HG02763 (cell line): ENCODE results near the gene MRPL28.
"Not testable (repeated sequence)": the region's sequence is repeated elsewhere in the genome, so short reads cannot be mapped to it uniquely, and the experiment has no call there.

Experiments
- ATAC-seq: cut with Tn5 transposase; IDR thresholded peaks from one replicate; pipeline ENCODE4 v1.9.1; 2021; ENCODE audit warnings: mild to moderate bottlenecking, moderate library complexity; ENCODE audit not compliant: unreplicated experiment

Gene MRPL28

DNA sequence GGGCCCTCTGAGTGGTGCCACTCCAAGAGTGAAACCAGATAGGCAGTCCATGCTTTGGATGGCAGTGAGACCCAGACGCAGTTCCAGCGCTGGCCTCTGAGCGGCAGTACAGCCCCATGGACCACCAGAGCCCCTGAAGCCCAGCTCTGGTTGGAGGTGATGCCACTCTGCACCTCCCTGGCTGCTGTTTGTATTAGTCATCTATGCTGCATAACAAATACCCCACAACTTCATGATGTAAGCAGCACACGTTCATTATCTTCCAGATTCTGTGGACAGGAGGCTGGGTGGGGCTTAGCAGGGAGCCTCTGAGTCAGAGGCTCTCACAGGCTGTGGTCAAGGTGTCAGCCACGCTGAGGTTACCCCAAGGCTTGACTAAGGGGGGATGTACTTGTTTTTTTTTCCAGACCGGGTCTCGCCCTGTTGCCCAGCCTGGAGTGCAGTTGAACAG is 21.6 kb upstream of the MRPL28 start:
- ATAC-seq = no peak

DNA sequence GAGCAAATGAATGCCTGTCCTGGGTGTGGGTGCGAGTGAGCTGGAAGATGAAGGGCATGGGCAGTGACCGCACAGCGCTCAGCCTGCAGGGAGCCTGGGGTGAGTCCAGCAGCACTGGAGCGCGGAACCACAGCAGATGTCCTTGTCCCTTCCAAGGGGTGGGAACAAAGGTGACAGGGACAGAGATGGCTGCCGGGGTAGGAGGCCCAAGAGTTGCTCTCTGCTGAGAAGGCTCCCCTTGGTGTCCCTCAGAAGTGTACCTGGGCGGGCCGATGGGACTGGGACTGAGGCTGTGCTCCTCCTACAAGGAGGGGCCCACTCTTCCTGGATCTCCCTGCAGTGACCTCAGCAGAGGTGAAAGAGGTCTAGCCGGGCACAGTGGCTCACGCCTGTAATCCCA is 19.0 kb upstream of the MRPL28 start:
- ATAC-seq = no peak

DNA sequence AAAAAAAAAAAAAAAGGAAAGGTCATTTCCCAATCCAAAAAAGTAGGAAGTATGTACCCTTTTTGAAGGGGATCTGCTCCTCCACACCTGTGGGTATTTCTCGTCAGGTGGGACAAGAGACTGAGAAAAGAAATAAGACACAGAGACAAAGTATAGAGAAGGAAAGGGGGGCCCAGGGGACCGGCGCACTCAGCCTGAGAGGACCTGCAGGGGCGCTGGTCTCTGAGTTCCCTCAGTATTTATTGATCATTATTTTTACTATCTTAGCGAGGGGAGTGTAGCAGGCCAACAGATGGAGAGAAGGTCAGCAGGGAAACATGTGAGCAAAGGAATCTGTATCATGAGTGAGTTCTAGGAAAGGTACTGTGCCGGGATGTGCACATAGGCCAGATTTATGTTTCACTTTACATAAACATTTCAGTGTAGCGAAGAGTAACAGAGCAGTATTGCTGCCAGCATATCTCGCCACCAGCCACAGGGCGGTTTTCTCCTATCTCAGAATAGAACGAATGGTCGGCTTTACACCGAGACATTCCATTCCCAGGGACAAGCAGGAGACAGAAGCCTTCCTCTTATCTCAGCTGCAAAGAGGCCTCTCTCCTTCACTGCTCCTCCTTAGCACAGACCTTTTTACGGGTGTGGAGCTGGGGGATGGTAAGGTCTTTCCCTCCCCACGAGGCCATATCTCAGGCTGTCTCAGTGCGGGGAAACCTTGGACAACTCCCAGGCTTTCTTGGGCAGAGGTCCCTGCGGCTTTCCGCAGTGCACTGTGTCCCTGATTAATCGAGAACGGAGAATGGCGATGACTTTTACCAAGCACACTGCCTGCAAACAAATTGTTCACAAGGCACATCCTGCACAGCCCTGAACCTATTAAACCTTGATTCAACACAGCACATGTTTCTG is 17.7 kb upstream of the MRPL28 start:
- ATAC-seq = not testable (repeated sequence)

DNA sequence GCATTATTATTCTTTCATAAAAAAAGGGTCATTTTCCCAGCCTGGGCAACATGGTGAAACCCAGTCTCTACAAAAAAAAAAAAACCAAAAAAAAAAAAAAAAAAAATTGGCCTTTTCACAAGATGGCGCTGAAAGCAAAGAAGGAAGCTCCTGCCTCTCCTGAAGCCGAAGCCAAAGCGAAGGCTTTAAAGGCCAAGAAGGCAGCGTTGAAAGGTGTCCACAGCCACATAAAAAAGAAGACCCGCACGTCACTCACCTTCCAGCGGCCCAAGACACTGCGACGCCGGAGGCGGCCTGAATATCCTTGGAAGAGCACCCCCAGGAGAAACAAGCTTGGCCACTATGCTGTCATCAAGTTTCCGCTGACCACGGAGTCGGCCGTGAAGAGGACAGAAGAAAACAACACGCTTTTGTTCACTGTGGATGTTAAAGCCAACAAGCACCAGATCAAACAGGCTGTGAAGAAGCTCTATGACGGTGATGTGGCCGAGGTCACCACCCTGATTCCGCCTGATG is 16.4 kb upstream of the MRPL28 start:
- ATAC-seq = no peak

DNA sequence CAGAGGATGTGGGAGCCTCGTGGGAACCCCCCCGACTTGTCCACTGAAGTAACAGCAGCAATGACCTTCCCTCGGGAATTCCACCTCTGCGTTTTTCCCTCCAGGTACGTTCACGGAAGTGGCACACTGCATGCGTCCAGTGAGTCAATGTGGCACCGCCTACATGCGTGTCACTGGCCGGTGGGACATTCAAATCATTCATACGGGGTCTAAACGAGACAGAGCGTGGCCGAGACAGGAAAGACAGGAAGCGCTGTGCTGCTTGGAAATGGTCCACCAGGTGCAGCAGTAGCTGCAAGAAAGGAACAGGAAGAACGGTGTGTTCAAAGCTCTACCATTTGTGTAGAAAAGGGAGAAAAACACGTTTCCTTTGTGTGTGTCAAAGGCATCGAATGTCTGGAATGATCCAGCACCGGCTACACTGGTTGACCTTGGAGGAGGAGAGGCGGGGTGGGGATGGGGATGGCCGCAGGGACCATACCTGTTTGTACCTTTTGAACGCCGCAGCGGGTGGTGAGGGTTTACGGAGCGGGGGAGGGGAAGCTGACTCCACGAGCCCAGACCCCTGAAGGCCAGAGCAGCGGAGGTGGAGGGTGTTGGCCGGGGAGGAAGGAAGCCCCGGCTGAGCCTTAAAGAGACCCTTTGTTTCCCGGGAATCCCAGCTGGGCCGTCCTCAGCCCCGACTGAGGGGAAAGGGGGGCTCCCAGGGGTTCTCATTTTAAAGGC is 13.2 kb upstream of the MRPL28 start:
- no peak for ATAC-seq

DNA sequence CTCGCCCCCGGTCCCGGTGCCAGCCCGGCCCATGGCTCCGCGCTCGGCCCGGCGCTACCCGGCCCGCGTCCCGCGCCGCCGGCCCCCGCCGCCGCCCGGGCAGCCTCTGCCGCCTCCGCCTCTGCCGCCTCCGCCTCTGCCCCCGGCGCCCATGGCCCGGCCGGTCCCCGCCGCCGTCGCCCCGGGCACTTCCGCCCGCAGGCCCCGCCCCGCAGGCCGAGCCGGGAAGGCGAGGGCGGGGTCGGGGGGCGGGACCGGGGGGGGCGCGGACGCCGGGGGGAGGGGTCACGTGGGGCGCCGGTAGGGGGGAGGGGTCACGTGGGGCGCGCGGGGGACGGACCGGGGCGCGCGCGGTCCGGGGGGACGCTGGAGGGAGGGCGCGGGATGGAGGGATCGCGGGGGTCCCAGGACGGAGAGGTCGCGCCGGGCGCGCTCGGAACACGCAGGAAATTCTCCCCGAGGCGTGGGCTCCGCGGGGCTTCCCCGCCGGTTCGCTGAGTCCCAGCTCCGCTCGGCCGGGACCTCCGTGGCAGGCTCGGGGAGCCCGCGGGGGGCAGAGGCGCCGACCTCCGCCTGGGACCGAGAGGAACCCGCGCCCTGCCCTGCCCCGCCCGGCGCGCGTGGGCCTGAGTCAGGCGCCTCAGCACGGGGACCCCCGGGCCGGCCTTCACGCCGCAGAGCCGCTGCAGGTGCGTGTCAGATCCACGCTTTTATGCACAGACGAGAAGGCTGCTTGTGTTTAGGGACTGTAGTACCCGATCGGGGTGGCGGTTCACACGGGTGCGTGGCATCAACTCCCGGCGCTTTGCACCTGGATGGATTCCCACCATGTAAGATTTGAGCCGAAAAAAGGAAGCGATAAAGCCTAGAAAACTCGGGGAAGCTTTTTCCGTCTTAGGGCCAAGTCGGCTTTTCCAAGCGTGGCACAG is 11.7 kb upstream of the MRPL28 start, which contains the start of gene PGAP6:
TSS of gene PGAP6 (minus strand) at position 190 of the 929 bp plus-strand sequence. CDS start at position 33, 157 bp downstream.
- peak; percentile 59 for ATAC-seq

DNA sequence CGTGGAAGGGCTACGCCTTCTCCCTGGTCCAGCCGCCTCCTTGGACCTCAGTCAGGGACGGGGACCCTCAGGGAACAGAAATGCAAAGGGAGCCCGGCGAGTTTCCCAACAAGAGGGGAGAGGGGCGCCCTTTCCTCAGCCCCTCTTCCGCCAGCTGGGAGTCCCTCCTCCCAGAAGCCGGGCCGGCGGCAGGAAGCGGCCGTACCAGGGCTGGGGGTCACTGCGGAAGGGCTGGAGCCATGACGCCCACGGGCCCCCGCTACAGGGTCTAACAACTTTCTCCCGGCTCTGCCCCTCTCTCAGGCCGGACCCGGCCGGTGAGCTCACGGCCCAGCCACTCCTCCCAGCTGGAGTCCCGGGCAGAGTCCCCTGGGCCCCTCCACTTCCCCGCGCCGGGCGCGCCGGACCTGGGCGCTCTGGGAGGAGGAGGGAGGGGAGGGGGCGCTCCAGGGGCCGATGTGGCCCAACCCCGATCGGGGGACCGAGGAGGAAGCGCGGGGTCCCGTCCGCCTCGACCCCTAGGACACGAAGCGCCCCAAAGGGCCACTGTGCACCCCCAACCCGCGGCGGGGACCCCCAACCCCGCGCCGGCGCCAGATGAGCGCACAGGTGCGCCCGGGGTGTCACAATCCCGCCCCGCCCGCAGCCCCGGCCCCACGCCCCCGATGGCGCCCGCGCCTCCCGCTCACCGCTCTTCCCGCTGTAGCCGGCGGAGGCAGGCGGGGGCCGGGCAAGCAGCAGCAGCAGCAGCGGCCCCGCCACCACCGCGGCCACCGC is 10.9 kb upstream of the MRPL28 start:
- ATAC-seq = peak; percentile 18

DNA sequence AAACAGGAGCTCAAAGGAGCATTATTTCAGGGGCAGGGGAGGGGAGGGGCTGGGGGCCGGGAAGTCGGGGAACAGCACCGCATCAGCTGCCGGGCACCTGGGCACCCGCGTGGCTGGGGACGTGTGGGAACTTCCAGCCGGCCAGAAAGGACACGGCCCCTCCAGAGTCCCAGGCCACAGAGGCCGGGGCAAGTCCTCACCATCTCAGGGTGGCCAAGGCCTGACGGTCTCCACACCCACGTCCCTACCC is 10.3 kb upstream of the MRPL28 start:
- no peak for ATAC-seq

DNA sequence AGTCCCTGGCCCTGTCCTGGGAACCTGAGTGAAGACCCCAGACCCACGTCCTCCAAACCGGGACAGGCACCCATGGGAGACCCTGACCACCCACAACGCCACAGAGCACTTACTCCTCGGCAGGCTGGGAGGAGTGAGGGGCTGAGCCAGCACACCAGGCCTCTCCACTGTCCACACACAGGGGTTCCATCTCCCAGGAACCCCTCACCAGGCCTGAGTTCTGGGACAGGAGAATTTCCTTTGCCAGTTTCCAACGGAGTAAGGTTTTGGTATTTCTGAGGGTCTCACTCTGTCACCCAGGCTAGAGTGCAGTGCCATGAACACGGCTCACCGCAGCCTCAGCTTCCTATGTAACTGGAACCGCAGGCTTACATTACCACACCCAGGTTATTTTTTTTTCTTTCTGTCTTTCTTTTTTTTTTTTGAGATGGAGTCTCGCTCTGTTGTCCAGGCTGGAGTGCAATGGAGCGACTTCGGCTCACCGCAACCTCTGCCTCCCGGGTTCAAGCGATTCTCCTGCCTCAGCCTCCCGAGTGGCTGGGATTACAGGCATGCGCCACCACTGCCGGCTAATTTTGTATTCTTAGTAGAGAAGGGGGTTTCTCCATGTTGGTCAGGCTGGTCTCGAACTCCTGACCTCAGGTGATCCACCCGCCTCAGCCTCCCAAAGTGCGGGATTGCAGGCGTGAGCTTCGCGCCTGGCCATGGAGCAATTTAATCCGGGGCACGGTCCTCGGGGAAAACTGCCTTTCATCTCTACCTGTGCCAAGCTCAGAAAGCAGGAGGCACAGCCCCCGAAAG is 9.8 kb upstream of the MRPL28 start:
- no peak for ATAC-seq

DNA sequence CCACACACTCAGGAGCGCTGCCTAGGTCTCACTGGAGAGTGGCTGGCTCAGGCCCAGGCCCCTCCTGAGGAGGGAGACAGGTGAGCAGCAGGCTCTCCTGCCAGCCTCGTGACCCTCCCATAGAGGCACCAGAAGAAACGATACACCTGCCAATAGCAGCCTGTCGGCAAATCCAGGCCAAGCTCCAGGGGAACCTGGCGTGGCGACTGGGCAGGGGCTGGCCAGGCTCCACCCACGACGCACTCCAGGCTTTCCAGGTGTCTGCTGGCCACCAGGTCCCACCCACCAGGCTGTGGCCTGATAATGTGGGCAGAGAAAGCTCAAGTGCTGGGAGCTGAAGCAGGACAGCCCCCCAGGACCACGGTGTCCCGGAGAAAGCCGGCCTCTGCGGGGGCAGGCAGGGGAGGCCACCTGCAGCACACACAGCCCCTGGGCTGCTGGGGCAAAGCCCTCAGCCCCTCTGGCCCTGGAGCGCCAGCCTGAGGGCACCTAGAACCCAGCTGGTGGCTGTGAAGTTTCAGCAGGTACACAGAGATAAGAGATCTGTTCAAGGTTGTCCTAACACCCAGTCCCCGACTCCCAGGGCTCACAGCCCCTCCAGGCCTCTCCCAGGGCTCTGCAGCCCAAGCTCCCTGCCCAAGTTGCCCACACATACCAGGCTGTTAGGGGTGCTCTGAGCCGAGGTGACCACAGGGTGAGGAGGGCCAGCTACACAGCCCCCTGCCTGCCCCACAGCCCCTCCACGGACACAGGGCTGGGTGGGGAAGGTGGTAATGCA is 9.0 kb upstream of the MRPL28 start:
- ATAC-seq = no peak

DNA sequence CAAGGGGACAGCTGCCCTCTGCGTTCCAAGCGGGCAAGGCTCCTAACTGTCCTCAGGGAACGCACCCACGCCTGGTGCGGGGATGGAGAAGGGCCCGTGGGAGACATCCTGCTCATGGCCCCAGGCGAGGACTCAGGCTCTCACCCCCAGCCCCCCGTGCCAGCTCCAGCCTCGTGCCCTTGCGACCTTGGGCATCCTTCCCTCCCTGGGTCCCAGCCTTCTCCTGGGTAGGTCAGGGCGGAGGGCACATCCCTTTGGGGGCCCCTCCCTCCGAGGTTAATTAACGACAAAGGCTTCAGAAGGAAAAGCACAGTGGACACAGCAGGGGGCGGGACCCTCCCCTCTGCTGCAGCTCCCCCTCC is 8.5 kb upstream of the MRPL28 start:
- no peak for ATAC-seq

DNA sequence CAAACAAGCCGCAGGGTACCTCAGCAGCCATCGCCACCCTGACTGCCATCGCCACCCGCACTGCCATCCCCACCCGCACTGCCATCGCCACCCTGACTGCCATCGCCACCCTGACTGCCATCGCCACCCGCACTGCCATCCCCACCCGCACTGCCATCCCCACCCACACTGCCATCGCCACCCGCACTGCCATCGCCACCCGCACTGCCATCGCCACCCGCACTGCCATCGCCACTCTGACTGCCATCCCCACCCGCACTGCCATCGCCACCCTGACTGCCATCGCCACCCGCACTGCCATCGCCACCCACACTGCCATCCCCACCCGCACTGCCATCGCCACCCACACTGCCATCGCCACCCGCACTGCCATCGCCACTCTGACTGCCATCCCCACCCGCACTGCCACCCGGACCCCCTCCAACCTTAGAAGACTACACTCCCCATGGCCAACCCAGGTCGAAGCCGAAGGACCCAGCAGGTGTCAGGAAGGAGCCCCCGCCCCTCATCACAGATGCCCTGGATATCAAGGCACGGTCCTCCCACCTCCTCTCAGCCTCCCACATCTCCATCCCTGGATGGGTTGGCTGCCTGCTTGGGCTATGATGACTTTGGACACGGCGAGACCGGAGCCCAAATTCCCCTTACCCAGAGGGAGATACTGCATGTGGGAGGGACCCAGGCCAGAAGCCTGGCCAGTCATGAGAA is 7.9 kb upstream of the MRPL28 start:
- not testable (repeated sequence) for ATAC-seq

DNA sequence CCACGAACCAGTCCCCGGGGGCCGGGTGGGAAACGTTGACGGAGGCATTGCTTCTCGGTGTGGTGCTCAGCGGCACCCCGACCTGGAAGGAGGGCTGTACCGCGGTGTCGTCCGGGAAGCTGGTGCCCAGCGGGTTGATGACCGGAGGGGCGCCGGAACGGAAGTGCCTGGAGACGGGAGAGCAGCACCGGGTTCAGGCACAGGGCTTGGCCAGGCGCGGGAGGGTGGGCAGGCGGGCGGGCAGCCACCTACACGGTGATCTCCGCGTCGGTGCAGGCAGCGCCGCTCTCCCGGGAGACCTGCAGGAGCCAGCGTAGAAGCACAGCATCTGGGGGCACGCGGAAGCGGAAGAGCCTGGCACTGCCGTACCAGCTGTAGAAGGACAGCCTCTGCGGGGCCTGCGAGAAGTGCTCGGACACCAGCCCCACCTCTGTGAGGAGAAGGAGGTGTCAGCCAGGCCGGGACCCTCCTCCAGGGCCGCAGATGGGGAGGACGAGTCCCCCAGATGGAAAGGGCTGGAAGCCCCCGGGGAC is 7.1 kb upstream of the MRPL28 start:
- ATAC-seq = no peak

DNA sequence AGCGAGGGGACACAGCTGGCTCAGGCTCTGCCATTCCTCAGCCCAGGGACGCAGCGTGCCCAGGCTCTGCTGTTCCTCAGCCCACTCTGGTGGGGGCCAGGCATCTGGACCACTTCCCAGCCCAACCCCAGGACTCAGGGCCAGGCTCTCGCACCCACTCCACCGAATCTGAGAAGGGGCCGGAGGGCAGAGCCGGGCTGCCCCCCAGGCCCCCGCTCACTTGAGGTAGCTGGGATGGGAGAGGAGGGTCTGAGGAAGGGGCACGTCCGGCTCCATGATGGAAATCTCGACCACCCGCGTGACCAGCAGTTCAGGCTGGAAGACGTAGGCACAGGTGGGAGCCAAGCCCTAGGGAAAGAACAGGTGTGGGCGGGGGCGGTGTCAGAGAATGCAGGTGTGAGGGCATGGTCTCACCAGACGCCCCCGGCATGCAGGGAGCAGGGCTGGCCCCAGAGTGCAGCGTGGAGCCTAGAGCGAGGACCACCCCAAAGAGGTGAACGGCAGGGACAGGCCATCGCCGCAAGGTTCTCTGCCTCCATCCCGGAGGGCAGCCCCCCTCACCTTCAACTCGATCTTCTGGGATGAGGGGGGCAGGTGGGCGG is 6.6 kb upstream of the MRPL28 start:
- no peak for ATAC-seq

DNA sequence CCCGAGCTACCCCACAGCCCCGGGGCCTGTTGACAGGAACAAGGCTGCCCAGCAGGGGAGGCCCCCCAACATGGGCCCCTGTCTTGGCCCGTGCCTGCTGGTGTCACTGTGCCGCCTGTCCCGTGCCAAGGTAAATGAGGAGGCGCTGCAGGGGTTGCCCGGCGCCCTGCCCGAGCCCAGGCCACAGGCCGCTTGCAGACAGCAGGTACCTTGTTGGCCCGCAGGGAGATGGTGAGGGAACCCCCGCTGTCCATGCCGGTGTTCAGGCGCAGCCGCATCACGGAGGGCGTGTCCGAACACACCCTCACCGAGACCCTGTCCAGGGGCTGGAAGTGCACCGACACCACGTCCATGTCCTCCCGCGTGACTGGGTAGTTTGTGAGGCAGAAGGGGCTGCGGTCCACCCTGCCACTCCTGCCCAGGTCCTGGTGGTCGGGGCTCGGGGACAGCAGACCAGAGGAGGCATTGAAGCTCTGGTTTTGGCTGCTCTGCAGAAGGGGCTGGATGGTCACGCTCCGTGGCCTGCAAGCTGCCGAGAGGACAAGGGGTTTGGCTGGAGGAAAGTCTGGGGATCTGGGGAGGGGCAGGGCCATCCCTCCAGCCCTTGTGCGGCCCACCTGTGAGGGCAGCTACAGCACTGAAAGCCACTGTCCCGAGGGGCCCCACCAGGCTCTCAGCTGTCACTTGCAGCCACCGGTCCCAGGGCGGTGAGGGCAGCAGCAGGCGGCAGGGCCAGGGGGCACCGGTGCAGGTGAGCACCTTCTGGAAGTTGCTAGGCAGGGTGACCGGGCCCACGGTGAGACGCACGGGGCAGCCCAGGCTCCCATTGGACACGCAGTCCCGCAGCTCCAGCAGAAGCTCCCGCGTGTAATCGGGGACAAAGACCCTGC is 5.8 kb upstream of the MRPL28 start:
- no peak for ATAC-seq

DNA sequence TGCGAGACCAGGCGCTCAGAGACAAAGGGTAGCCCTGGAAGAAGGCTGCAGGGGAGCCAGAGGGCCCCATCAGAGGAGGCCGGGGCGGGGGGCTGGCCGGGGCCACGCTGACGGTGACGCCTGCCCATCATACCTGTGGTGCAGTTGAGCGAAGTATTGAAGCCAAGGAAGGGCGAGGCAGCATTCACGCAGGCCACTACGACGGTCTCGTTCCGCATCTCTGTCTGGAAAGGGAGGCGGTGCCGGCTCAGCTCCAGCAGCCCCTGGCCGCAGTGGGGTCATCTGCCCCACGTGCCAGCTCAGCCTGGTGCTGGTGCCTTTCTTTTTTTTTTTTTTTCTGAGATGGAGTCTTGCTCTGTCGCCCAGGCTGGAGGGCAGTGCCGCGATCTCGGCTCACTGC is 4.9 kb upstream of the MRPL28 start:
- no peak for ATAC-seq

DNA sequence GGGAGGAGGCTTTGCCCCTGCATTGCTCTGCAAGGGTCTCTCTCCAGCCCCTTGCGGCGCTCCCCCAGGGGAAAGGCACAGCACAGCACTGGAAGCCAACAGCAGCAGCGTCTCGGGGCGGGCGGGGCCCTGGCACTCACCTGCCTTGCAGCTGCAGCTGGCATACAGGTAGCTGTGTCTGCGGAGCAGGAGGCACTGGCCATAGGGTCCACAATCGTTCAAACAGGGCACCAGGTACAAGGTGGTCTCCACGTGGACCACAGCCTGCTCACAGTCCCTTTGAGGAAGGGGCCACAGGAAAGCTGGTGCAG is 4.2 kb upstream of the MRPL28 start:
- ATAC-seq = no peak
